ENCODE measurements around the gene KNDC1.

KNDC1 gene

GRCh38 chr10:133207627-133208026 lies 47.6 kb downstream of the KNDC1 start:
- H3K27me3 ChIP-seq (ENCODE audit: low read depth, low read length): no peaks in the 10 kb centered on the region

DNA sequence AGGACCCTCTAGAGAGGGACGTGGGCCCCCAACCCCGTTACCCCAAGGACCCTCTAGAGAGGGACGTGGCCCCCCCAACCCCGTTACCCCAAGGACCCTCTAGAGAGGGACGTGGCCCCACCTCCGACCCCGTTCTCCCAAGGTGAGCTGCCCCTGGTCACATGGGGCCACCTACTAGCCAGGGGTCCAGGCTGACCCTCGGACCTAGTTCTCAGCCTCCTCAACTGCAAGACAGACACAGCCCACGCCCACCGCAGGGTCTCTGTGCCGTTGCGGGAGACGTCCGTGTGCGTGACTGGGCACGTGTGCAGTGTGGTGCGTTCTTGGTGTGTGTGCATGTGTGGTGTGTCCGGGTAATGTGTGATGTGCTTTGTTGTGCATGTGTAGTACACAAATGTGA lies 48.4 kb downstream of the KNDC1 start:
- no peaks in the 10 kb centered on the region for H3K27me3 ChIP-seq (ENCODE audit: low read depth, low read length)
- H2AFZ ChIP-seq (ENCODE audit: low read depth, low read length): no peak overlapping the region
- H3K4me3 ChIP-seq (ENCODE audit: low read length): no peak overlapping the region
- H3K9me3 ChIP-seq (ENCODE audit: insufficient read depth, low read length): no peaks in the 10 kb centered on the region
- no peaks in the 10 kb centered on the region for H4K20me1 ChIP-seq (ENCODE audit: insufficient read depth, low read length)
- H3K4me2 ChIP-seq (ENCODE audit: low read length): no peak overlapping the region
- no peaks in the 10 kb centered on the region for H3K79me2 ChIP-seq (ENCODE audit: low read length)
- TF ChIP-seq, protein P1, sequence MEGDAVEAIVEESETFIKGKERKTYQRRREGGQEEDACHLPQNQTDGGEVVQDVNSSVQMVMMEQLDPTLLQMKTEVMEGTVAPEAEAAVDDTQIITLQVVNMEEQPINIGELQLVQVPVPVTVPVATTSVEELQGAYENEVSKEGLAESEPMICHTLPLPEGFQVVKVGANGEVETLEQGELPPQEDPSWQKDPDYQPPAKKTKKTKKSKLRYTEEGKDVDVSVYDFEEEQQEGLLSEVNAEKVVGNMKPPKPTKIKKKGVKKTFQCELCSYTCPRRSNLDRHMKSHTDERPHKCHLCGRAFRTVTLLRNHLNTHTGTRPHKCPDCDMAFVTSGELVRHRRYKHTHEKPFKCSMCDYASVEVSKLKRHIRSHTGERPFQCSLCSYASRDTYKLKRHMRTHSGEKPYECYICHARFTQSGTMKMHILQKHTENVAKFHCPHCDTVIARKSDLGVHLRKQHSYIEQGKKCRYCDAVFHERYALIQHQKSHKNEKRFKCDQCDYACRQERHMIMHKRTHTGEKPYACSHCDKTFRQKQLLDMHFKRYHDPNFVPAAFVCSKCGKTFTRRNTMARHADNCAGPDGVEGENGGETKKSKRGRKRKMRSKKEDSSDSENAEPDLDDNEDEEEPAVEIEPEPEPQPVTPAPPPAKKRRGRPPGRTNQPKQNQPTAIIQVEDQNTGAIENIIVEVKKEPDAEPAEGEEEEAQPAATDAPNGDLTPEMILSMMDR (IDR thresholded peaks at IDR 0.05; ENCODE audit: low read depth, low read length): no peak
- no peak for TF ChIP-seq EZH2phosphoT487 (IDR thresholded peaks at IDR 0.05; ENCODE audit: low read depth)
- no peak overlapping the region for H3K9ac ChIP-seq (ENCODE audit: low read length)
- no peaks in the 10 kb centered on the region for H3K36me3 ChIP-seq (replicated peaks; ENCODE audit: low read depth, low read length)
- H3K4me1 ChIP-seq (ENCODE audit: low read length): no peaks in the 10 kb centered on the region
- H3K27ac ChIP-seq (ENCODE audit: low read length): no peak overlapping the region

More at GRCh38 chr10:133207627-133208026, 47.6 kb downstream of the KNDC1 start:
- Histone ChIP-seq H3K4me1 (ENCODE audit: low read length) (no peaks in the 10 kb centered on the region), H3K4me3 (ENCODE audit: low read length) (no peak overlapping the region), H3K79me2 (ENCODE audit: low read length) (no peaks in the 10 kb centered on the region), H3K4me2 (ENCODE audit: low read length) (no peak overlapping the region), H2AFZ (ENCODE audit: low read depth, low read length) (no peak overlapping the region), H3K9ac (ENCODE audit: low read length) (no peak overlapping the region), H4K20me1 (ENCODE audit: insufficient read depth, low read length) (no peaks in the 10 kb centered on the region), H3K9me3 (ENCODE audit: insufficient read depth, low read length) (no peaks in the 10 kb centered on the region), H3K36me3 (replicated peaks; ENCODE audit: low read depth, low read length) (no peaks in the 10 kb centered on the region), H3K27ac (ENCODE audit: low read length) (no peak overlapping the region)
- TF ChIP-seq, protein P1 (IDR thresholded peaks at IDR 0.05; ENCODE audit: low read depth, low read length): no peak
- no peak for TF ChIP-seq EZH2phosphoT487 (IDR thresholded peaks at IDR 0.05; ENCODE audit: low read depth)

GRCh38 chr10:133209117-133209516 lies 49.1 kb downstream of the KNDC1 start:
- TF ChIP-seq EZH2phosphoT487 (IDR thresholded peaks at IDR 0.05; ENCODE audit: low read depth): no peak
- TF ChIP-seq, protein P1 (IDR thresholded peaks at IDR 0.05; ENCODE audit: low read depth, low read length): no peak
- no peaks in the 10 kb centered on the region for H3K79me2 ChIP-seq (ENCODE audit: low read length)
- no peak overlapping the region for H2AFZ ChIP-seq (ENCODE audit: low read depth, low read length)
- H3K27ac ChIP-seq (ENCODE audit: low read length): no peak overlapping the region
- no peak overlapping the region for H3K9ac ChIP-seq (ENCODE audit: low read length)
- no peaks in the 10 kb centered on the region for H3K9me3 ChIP-seq (ENCODE audit: insufficient read depth, low read length)
- no peak overlapping the region for H3K4me3 ChIP-seq (ENCODE audit: low read length)
- no peak overlapping the region for H3K4me2 ChIP-seq (ENCODE audit: low read length)
- no peaks in the 10 kb centered on the region for H3K27me3 ChIP-seq (ENCODE audit: low read depth, low read length)
- no peaks in the 10 kb centered on the region for H3K36me3 ChIP-seq (replicated peaks; ENCODE audit: low read depth, low read length)
- H4K20me1 ChIP-seq (ENCODE audit: insufficient read depth, low read length): no peaks in the 10 kb centered on the region
- no peaks in the 10 kb centered on the region for H3K4me1 ChIP-seq (ENCODE audit: low read length)

- H3K9me3 ChIP-seq (ENCODE audit: insufficient read depth, low read length): no peaks in the 10 kb centered on the region
- no peak overlapping the region for H3K27ac ChIP-seq (ENCODE audit: low read length)
- H3K9ac ChIP-seq (ENCODE audit: low read length): no peak overlapping the region
- H3K4me2 ChIP-seq (ENCODE audit: low read length): no peak overlapping the region
- no peak for TF ChIP-seq EZH2phosphoT487 (IDR thresholded peaks at IDR 0.05; ENCODE audit: low read depth)
- TF ChIP-seq, protein P1 (IDR thresholded peaks at IDR 0.05; ENCODE audit: low read depth, low read length): no peak
- no peaks in the 10 kb centered on the region for H4K20me1 ChIP-seq (ENCODE audit: insufficient read depth, low read length)
- no peaks in the 10 kb centered on the region for H3K36me3 ChIP-seq (replicated peaks; ENCODE audit: low read depth, low read length)
- no peaks in the 10 kb centered on the region for H3K27me3 ChIP-seq (ENCODE audit: low read depth, low read length)
- H3K4me1 ChIP-seq (ENCODE audit: low read length): no peaks in the 10 kb centered on the region
- no peak overlapping the region for H2AFZ ChIP-seq (ENCODE audit: low read depth, low read length)
- H3K4me3 ChIP-seq (ENCODE audit: low read length): no peak overlapping the region
- no peaks in the 10 kb centered on the region for H3K79me2 ChIP-seq (ENCODE audit: low read length)
Measured at GRCh38 chr10:133209641-133210040, 49.6 kb downstream of the KNDC1 start.
